HG02588 (cell line): ENCODE measurements around the gene CALML3.
"Not testable (repeated sequence)": the region's sequence is repeated elsewhere in the genome, so short reads cannot be mapped to it uniquely, and the experiment has no call there.

Experiments used
- ATAC-seq: cut with Tn5 transposase; IDR thresholded peaks from one replicate; pipeline ENCODE4 v1.9.1; 2021; ENCODE audit warnings: mild to moderate bottlenecking, moderate library complexity; ENCODE audit not compliant: unreplicated experiment

Gene CALML3

DNA sequence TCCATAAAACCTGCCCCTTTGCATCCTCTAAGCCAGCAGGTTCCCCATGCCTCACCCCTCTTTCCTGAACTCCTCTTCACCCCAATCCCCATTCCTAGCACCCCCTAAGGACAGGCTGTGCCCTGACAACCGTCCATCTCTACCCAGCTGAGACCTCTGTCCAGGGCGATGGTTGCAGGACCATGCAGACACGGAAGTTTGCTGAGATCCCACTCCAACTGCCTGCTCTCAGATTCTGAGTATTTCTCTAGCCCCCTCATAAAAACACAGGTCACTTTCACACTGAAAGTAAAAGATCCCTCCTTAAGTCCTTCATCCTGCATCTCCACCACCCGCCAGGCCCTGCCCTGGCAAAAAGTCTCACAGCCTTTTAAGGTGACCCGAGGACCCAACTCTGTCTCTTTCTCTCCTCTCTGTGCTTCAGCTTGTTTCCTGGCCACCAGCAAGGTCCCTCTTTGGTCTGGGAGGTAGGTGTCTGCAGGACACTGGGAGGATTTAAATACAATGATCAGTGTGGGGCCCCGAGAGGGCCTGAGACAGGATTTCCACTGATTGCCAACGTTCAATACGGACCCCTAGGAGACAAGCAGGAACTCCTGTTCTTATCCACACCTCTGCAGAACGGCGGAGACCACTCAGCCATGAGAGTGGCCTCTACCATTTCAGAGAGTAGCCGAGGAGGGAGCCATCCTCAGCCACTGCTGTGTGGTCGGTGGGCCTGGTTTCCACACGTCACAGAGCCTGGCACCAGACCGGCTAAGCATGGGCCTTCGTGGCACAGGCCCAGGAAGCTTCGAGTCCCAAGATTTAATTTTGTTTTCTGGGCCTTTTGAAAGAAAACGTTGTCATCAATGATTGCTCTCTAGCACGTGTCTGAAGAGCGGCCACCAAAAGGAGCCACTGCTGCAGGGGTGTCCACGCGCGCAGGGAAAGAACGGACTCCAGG lies 27.9 kb downstream of the CALML3 start:
- no peak for ATAC-seq

DNA sequence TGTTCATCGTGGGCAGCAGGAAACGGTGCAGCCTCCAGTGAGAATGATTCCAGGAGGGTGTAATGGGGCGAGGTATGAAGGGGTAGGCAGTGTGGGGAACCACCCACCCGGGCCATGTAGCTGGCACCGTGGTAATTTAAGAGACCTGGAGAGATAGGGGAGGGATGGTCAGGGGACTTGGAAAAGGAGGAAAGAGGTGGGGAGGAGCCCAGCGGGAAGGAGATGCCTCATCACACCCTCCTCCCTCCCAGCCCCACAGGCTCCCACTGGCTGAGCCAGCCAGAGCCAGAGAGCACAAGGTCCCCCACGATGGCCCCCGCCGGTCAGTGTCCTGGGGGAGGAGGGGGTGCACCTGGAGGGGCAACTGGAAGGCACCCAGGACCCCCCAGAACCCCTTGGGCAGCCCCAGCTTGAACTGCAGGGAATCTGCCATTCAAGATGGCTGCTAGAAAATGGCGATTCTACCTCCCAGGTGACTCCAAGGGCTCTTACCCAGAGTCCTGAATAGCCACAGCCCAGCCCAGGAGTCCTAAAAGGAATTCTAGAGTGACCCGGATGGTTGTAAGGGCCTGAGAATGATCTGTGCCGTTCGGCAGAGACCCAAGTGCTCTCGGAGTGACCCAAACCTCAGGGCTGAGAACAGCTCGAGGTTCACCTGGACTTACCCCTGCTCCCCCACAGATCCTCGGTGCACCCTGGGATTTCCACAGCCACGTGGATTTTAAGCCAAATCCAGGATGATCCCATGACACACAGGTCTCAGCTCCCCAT lies 28.8 kb downstream of the CALML3 start:
- no peak for ATAC-seq

DNA sequence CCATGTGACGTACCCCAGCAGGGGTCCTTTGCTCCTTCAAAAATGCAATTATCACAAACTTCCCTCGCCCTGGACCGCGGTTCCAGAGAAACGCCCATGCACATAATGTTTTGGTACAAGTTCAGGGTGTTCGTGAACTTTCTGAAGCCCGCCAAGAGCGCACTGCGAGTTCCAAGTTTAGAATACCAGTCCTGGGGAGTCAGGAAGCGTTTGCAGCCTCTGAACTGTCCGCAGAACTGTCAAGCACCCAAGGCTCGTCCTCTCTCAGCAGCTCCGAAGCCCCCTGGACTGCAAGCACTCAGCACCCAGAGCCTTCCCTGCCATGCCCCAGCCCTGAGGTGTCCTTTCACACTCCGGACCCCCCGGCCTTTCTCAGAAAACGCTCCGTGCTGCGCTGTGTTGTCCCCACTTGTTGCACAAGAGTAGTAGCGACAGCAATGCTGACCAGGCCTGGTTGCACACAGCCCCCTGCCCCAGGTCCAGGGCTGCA lies 30.3 kb downstream of the CALML3 start:
- ATAC-seq: no peak

DNA sequence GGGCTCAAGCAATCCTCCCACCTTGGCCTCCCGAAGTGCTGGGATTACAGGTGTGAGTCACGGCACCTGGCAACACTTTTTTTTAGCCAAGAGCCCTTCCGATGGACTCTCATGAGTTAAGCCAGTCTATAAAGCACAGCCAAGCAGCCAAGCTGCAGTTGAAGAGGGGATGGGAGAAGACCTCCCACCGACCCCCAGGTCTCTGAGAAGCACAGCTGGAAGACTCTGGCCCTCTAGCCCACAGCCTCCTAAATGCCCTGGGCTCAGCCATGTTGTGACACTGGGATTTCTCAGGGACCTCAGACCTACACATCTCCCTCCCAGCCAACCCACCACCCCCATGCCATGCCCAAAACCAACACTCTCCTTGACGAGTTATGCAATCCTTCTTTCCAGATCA lies 31.1 kb downstream of the CALML3 start:
- ATAC-seq: no peak

DNA sequence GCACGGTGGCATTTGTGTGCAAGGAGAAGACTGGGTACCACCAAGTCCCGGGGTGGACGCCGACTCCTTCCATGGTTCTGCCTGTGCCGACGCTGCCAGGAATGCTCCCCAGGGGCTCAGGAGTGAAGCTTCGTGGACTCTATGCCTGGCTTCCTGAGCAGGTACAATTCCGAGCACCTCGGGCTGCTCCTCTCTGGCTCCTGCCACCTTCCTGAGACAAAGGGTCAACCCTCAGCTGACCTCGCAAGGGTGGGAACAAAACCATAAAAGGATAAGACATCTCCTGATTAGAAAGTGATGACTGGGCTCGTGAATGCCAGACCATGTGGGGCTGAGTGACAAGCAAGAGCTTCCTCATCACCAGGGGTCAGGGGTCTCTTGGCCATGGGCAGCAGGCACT lies 31.8 kb downstream of the CALML3 start:
- ATAC-seq: no peak

DNA sequence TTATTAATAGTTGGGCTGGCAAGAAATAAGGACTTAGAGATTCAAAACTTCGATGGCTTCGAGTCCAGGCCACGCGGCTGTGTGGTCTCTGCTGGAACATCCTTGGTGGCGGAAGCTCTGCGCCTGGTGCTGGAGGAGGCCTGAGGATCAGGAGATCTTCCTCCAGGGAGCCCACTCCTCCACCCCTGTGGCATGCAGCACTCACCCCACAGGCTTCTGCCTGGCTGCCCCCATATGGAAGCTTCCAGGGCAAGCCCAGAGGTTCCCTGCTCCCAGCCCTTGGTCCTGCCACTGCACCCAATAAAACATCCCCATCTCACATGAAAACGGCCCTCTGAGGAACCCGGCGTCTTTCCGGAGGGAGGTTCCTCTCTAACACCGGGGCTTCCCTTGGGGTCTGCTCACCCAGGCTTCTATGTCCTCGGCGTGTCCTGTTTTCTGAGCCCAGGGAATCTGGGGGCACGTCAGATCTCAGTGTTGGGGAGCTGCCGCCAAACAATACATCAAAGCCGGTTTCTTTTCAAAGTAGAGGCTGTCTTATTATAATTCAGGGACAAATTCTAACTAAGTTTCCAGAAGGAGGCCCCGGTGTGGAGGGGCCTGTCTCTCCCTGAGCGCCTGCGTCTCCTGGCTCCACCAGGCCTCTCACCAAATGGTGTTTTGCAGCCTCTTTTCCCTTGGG lies 32.4 kb downstream of the CALML3 start:
- ATAC-seq: no peak

GRCh38 chr10:5557799-5558771 lies 33.3 kb downstream of the CALML3 start:
- ATAC-seq: no peak

GRCh38 chr10:5559022-5559421 lies 34.3 kb downstream of the CALML3 start:
- not testable (repeated sequence) for ATAC-seq

DNA sequence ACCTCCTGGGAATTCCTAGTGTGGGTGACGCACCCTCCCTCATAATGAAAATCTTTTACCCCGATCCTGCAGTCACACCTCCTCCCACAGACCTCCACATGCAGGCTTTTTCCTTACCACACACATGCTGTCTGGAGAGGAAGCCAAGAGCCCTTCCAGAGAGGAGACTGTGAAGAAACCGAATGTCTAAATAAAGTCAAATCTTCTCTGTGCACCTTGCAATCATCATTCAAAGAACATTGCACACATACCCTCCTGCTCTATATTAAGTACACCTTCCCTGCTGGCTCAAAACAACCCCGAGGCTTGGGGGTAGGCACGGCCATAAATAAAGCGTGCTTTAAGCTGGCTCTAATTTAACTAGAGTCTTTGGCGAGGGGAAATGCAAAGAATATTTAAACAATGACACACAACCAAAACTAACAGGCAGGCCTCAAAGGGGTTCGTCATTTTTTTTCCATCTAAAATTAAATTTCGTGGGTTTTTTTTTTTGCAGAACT lies 34.9 kb downstream of the CALML3 start:
- no peak for ATAC-seq

GRCh38 chr10:5560142-5560816 lies 35.5 kb downstream of the CALML3 start:
- ATAC-seq: no peak

DNA sequence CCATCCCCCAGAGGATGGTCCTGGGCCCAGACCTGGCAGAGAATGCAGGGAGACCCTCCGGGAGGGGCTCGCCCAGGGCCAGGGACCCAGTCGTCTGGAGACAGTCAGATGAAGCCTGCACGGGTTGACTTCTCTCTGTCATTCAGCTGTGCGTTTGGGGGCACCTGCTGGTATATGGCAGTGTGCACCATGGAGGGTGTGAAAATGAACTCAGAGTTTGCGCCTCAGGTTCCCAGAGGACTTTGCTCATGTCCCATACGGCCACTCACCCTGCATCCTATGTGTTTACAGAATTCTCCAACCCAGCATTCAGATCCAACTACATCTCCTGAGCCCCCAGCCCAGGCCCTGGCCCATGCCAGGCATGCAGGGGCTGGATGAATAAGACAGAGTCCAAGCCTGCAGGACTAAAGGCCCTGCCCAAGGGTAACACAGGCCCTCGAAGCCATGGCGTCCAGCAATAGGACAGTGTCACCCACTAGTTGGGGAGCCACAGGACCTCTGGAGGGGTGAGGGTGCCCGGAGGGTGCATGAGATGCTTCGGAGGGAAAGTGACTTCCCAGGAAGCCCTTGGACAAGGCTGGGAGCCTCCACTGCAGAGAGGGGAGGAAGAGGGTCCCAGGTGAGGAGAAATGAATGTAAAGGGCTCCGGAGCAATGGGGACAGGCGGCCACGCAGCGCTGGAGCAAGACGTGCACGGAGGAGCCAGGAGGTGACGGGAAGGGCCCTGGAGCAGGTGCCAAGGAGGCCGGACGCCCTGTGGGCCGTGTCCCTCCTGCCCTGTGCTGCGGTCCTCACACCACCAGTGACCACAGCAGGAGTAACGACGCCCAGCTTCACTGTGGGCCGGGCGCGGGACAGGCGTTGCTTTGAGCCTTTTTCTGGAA lies 36.3 kb downstream of the CALML3 start:
- no peak for ATAC-seq

DNA sequence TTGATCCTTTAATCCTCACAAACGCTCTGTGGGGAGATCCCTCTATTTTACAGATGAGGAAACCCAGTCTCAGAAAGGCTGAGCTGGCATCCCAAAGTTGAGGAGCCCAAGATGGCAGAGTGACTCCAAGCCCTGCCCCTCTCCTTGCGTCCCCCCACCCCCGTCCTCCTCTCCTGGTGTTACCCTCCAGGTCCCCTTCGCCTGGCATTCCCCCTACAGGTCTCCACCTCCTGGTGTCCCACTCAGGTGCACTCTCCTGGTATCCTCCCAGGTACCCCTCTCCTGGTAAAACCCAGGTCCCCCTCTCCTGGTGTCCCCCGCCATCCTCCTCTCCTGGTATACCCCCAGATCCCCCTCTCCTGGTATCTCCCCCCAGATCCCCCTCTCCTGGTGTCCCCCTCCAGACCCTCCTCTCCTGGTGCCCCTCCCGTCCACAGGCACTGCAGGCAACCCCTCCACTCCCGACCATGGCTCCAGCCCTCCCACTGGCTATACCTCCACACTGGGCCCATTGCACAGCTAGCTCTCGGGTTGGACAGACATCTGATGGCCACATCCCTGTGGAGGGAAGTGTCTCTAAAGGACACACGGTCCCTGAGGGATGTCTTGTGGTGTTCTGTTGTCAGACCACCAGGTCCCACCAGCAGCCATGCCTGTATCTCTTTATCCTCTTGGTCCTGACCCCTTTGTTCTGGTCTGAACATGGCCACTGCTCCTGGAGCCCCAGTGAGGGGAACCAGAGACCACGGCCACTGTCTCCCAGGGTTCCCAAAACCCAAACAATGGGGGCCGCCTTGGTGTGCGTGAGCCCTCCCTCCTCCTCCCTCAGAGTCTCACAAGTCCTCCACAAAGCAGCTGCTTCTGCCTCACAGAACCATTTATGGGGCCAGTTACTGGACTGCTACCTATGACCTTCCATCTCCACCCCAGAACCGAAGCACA lies 37.2 kb downstream of the CALML3 start:
- ATAC-seq: no peak

DNA sequence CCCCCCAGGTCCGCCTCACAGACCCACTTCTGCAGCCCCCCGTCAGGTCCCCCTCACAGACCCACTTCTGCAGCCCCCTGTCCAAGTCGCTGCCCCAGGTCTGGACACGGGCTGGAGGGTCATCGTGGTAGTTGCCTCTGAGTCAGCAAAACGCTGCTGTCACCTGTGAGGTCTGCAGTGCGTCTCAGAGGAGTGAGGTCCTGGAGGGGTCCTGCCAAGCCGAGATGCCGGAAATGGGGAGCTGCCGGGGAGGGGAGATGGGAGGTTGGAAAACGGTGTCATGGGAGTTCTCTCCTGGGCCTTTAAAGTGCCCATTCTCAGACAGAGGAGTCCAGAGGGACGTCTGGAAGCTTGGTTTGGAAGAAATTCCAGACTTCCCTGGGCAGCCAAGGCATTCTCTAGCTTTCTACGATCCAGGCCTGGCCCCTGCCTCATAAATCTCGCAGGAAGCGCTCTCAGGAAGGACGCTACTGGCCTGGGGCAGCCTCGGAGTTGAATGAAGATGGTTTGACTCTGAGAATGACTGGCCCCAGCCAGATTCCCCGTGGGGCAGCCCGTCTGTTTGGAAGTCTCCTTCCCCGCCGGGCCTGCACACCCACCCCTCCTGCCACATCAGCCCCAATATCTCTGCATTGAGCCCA lies 38.7 kb downstream of the CALML3 start:
- no peak for ATAC-seq

- ATAC-seq: no peak
Observed at GRCh38 chr10:5563991-5564536, 39.3 kb downstream of the CALML3 start.

- ATAC-seq: no peak
Observed at GRCh38 chr10:5564537-5565204, 39.9 kb downstream of the CALML3 start.

DNA sequence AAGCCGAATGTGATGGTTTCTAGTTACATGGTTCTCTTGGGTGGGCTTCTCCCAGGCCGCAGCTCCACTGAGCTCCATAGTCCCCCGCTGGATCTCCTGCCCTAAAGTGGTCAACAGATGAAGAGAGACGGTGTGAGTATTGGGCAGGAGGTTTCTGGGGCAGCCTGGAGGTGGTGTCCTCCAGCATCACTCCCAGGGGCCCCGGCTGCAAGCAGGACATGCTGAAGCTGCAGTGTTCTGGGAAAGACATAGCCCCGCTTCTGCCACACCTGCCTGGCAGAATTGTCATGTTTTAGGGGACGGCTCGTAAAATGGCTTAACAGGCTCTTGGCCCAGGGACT lies 40.4 kb downstream of the CALML3 start:
- ATAC-seq: no peak
